ENCODE results near the gene ELFN2.

DNA sequence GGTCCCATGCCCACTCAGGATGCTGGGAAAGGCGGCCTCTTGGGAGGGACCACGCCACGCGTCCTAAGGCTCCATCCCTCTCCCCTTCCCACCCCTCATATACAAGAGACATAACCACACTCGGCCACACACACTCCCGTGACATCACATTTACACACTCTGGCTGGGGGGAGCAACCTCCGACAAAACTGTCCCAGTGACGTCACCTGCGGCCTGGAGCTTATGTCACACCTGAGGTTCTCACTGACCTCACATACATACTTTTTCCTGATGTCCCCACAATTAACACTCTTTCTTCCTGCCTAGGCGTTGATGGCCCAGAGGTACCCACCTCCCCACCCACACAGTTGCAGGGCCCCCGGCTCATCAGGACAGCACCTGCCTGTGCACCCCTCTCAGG is 1.9 kb downstream of the ELFN2 start:
- TF ChIP-seq, protein P1, sequence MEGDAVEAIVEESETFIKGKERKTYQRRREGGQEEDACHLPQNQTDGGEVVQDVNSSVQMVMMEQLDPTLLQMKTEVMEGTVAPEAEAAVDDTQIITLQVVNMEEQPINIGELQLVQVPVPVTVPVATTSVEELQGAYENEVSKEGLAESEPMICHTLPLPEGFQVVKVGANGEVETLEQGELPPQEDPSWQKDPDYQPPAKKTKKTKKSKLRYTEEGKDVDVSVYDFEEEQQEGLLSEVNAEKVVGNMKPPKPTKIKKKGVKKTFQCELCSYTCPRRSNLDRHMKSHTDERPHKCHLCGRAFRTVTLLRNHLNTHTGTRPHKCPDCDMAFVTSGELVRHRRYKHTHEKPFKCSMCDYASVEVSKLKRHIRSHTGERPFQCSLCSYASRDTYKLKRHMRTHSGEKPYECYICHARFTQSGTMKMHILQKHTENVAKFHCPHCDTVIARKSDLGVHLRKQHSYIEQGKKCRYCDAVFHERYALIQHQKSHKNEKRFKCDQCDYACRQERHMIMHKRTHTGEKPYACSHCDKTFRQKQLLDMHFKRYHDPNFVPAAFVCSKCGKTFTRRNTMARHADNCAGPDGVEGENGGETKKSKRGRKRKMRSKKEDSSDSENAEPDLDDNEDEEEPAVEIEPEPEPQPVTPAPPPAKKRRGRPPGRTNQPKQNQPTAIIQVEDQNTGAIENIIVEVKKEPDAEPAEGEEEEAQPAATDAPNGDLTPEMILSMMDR (IDR thresholded peaks at IDR 0.05; ENCODE audit: extremely low read depth in 1 of 2, insufficient read depth in 1 of 2, low read depth in 1 of 2, low read length in 2 of 2): no peak
- TF ChIP-seq EZH2 (IDR thresholded peaks at IDR 0.05; ENCODE audit: borderline replicate concordance, low read depth, low read length, severe bottlenecking): no peak
- TF ChIP-seq POLR2A (IDR thresholded peaks at IDR 0.05; ENCODE audit: low read depth, low read length): no peak
- TF ChIP-seq, protein P2, sequence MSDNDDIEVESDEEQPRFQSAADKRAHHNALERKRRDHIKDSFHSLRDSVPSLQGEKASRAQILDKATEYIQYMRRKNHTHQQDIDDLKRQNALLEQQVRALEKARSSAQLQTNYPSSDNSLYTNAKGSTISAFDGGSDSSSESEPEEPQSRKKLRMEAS (IDR thresholded peaks at IDR 0.05; ENCODE audit: insufficient read depth, insufficient read length): no peak
- TF ChIP-seq MYC (IDR thresholded peaks at IDR 0.05; ENCODE audit: low read depth, low read length): no peak
- no peak for TF ChIP-seq POLR2AphosphoS5 (IDR thresholded peaks at IDR 0.05; ENCODE audit: insufficient read depth, low read depth, low read length)
- no peak for TF ChIP-seq GATA2 (IDR thresholded peaks at IDR 0.05; ENCODE audit: insufficient read depth, insufficient read length, low read depth, low read length)
- no peak for TF ChIP-seq FOS (IDR thresholded peaks at IDR 0.05; ENCODE audit: borderline replicate concordance, insufficient read depth, low read length)

All from endothelial cell of umbilical vein (primary cell).